ENCODE data around the gene GPR78.
"Not testable (repeated sequence)": the region's sequence is repeated elsewhere in the genome, so short reads cannot be mapped to it uniquely, and the experiment has no call there.

The GPR78 gene

DNA sequence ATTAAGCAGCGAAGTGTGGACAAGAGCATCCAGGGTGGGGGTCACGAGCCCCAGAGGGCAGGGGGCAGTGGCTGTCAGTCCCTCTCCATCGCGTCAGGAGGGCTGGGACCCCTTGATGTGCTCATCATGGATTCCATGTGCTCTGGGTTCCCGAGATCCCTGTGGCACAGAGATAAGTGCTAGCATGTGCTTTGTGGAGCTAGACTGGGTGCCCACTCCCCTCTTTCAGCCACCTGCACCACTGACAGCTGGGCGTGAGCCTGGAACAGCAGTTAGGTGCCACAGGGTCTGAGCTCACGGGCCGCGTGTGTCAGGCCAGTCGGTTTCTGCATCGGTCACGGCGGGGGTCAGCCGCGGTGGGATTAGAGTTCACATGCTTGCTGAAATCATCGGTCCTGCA lies 36.6 kb downstream of the GPR78 start:
- DNase-seq (ENCODE audit: low spot score), result no peak

DNA sequence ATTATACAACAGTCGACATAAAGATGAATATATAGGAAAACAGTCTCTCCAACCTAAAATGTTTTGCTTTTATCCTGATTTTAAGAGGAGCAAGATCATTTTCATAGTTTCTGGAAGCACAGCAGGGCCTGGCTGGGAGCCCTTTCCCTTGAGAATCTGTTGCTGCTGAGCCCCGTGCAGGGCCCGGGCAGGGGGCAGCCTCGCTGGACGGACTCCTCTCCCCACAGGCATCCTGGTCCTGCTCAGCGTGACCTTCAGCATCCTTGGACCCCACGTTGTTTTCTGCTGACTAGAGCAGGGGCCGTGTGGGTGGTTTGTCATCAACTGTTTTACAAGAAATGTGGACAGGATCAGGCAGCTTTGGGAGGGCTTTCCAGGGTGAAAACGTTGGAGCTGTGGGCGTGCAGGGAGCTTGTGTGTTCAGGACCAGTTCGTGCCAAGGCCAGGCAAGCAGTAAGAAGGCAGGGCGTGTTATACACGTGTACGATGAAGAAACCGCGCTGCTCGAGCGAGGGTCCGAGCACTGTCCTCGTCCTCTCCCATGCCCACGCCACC lies 37.4 kb downstream of the GPR78 start:
- no peak for DNase-seq (ENCODE audit: low spot score)

DNA sequence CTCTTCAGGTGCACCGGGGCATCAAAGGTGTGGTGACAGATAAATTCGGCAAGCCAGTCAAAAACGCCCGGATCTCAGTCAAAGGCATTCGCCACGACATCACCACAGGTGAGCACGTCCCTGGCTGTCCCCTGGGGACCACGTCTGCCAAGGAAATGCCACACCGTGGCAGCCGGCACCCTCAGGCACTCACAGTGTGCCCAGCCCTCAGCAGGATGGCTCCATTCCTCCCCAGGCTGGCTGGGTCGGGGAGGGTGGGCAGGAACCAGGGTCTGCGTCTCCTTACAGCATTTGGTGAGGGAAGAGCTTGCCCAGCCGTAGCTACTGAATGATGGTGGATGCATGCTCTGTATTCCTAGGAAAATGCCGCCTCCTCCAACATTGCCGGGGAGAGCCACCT lies 38.2 kb downstream of the GPR78 start:
- no peak for DNase-seq (ENCODE audit: low spot score)

DNA sequence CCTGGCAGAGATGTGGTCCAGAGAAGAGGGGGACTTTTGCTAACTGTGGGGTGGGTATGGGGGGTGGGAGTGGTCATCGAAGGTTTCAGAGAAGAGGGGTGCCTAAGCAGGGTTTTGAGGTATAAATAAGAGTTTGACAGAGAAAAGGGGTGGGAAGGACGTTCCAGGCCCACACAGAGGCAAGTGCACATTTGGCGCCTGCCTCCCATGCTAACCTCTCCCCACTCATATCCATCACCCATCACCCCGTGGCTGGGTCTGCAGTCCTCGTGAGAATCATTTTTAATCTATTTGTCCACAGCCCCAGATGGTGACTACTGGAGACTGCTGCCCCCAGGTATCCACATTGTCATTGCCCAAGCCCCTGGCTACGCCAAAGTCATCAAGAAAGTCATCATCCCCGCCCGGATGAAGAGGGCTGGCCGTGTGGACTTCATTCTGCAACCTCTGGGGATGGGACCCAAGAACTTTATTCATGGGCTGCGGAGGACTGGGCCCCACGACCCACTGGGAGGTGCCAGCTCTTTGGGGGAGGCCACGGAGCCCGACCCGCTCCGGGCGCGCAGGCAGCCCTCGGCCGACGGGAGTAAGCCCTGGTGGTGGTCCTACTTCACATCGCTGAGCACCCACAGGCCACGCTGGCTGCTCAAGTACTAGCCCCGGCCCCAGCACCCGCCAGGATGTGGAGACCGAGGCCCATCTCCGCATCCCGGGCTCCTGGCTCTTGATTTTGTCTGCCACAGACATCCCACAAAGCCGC lies 38.9 kb downstream of the GPR78 start:
- DNase-seq (ENCODE audit: low spot score), result no peak

DNA sequence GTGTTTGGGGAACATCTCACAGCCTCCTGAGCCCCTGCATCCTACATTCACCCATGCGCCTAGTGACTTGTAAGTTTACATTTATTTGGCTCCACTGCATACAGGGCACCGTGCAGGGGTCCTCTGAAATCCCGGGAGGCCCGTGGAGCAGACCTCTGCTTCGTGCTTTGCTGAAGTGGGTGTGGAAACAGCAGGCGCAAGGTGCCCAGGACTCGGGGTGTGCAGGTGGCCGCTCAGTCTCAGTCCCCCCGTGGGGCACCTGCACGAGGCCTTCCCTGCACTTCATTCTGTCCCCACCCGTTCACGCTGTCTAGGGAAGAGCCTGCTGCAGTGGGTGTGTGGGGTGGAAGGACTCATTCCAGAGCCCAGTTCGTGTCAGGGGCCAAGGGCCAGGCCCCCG lies 40.9 kb downstream of the GPR78 start:
- not testable (repeated sequence) for DNase-seq (ENCODE audit: low spot score)

DNA sequence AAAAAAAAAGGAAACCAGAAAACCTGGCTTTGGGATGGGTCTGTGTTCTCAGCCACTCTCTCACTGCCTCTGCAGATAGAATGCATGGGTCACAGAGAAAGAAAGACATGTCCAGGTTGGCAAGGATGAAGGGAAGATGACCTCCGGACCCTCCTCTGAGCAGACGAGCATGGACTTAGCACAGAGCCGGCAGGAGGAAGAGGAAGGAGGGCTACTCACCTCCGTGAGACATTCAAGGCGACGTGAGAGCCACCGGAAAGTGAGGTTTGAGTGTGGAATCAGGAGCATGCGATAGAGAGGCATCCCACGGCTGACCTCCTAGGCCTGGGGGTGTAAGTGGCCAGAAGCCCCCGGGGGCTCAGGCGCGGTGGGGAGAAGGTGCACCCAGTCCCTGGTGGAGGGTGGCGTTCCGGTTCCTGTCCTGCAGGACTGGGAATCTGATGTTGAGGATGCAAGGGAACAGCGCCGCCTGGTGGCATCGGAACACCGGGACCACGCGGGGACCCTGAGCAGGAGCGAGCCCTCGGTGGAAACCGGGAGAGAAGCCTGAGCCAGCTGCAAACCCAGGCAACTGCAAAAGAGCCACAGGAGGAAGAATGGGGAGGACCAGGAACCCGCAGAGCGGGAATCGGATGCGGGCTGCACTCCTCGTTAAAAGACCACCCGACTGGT lies 44.5 kb downstream of the GPR78 start:
- DNase-seq (ENCODE audit: low spot score), result not testable (repeated sequence)

DNA sequence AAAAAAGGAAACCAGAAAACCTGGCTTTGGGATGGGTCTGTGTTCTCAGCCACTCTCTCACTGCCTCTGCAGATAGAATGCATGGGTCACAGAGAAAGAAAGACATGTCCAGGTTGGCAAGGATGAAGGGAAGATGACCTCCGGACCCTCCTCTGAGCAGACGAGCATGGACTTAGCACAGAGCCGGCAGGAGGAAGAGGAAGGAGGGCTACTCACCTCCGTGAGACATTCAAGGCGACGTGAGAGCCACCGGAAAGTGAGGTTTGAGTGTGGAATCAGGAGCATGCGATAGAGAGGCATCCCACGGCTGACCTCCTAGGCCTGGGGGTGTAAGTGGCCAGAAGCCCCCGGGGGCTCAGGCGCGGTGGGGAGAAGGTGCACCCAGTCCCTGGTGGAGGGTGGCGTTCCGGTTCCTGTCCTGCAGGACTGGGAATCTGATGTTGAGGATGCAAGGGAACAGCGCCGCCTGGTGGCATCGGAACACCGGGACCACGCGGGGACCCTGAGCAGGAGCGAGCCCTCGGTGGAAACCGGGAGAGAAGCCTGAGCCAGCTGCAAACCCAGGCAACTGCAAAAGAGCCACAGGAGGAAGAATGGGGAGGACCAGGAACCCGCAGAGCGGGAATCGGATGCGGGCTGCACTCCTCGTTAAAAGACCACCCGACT lies 50.2 kb downstream of the GPR78 start:
- DNase-seq (ENCODE audit: low spot score), result not testable (repeated sequence)

DNA sequence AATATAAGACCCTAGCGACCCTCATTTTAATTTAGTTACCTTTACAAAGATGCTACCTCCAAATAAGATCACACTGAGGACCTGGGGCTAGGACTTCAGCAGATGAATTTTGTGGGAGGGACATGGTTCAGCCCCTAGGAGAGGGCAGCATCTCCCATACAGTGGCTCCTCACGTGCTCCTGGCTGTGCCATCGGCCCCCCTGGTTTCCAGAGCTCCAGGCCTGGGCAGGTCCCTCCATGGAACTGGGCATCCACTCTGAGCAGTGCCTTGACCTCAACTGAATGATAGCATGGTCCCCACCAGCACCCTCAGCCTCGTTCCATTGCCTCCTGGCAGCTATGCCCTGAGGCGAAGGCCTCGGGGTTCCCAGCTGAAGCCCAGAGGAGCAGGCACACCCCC lies 51.7 kb downstream of the GPR78 start:
- DNase-seq (ENCODE audit: low spot score), result not testable (repeated sequence)

DNA sequence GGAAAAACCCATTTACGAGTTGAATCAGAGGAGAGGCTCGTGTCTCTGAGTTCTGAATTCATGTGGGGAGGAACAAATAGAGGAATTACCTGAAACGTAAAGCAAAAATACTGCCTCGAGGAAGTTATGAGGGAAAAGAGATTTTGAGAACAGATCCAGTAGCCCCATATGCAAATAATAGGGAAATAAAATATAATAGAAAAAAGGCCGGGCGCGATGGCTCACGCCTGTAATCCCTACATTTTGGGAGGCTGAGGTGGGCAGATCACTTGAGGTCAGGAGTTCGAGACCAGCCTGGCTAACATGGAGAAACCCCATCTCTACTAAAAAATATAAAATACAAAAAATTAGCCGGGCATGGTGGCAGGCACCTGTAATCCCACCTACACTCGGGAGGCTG lies 54.6 kb downstream of the GPR78 start:
- DNase-seq (ENCODE audit: low spot score), result not testable (repeated sequence)

DNA sequence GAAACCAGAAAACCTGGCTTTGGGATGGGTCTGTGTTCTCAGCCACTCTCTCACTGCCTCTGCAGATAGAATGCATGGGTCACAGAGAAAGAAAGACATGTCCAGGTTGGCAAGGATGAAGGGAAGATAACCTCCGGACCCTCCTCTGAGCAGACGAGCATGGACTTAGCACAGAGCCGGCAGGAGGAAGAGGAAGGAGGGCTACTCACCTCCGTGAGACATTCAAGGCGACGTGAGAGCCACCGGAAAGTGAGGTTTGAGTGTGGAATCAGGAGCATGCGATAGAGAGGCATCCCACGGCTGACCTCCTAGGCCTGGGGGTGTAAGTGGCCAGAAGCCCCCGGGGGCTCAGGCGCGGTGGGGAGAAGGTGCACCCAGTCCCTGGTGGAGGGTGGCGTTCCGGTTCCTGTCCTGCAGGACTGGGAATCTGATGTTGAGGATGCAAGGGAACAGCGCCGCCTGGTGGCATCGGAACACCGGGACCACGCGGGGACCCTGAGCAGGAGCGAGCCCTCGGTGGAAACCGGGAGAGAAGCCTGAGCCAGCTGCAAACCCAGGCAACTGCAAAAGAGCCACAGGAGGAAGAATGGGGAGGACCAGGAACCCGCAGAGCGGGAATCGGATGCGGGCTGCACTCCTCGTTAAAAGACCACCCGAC lies 55.8 kb downstream of the GPR78 start:
- DNase-seq (ENCODE audit: low spot score), result not testable (repeated sequence)

All from GM03348 (cell line).